GM18526 (cell line): Measurements from ENCODE around the gene VWA3B.

Experiments
- POLR2A ChIP-seq: IDR thresholded peaks from 3 replicates; pipeline ENCODE4 v1.6.1; 2011; ENCODE audit not compliant: insufficient read length; ENCODE audit errors: extremely low read depth

Gene VWA3B

DNA sequence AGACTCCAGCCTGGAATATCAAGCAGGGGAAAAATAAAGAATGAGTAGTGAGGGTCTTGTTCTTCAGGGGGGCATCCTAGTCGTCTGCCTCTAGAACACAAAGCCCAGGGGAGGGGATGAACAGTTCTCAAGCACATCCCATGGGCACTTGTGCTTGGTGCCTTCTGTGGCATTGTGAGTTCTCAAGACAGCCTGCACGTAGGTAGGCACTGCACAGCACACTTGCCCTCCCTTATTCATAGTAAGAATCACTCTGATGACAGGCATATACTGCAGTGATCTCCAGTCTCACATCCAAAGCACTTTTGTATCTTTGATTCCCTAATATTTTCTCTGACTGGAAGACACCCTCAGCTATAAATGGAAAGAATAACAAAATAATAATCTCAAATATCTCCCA is 154.6 kb downstream of the VWA3B start:
- no peak for TF ChIP-seq POLR2A

DNA sequence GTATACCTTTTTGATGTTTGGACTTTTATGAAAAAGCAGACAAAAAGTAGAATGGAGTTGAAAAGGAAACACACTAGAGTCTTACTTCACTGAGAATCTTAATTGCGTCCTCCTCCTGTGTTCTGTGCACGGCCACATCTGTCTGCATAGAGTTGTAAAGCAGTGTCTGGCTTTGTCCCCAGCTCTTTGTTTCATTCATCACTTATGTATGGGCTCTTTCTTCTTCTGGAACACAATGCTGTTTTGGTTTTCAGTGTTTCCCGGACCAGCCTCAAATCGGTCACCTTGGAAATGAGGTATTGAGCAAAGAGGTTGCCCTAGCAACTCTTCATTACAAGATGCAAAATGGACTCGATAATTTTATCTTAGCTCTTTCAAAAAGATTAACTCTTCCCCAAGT is 155.0 kb downstream of the VWA3B start:
- no peak for TF ChIP-seq POLR2A

DNA sequence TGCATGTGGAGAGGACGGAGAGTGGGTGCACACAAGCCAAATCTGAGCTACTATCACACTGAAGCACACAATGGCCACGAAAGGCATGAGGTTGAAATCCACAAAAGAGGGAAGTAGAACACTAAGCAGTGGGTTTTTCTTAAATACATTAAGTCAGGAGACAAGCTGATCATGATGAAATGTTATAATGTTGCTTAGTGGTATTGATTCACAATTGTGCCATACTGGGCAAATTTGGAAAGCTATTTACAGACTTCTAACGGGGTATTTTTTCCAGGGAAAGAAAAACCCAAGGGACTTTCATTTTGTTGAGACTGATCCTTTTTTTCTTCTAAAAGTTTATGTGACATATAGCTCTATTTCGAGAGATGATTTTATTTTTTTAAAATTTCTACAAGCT is 158.5 kb downstream of the VWA3B start:
- no peak for TF ChIP-seq POLR2A

DNA sequence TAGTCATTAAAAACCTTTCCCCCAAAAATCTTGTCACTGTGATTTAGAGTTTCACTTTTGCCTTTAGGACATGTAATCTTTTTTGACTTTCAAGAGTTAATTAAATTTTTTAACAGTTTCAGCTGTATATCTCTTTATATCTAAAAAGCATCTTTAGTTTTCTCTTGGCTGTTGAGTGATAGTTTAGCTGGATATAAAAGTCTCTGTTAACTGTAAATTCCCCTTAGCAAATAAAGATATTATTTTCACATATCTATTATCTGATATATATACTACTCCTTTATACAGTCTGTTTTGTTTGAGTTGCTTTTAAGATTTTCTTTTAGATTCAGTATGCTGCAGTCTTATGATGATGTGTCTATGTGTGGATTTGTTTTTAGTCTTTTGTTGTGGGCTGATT is 160.4 kb downstream of the VWA3B start:
- TF ChIP-seq POLR2A = no peak

DNA sequence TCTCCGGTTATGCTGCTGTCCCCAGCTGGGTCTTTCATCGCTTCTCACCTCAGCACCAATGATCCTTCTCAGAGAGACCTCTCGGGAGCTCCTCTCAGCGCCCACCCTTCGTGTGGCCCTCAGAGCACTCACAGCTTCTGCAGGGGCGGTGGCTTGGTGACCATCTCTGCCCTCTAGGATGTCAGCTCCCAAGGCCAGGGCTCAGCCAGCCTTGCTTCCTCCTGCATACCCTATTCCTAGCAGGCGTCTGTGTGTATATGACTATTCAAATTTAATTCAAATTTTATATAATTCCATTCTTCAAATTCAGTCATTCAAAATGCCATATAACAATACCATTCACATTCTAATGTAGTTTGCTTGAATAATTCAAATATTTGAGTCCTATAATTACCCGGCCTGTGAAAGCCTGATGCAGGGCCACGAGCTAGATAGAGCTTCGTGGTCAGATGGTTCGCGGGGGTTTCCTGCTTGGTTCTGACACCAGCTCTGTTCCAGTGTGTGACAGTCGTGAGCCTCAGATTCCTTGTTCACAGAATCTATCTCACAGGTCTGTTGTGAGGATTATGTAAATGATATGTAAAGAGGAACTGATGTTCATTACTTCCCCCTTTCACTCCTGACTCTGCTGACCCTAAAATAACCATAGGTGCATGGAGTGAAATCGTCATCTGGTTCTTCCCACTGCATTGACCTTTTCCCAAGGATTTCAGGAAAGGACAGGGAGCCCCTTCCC is 165.2 kb downstream of the VWA3B start:
- TF ChIP-seq POLR2A = no peak

DNA sequence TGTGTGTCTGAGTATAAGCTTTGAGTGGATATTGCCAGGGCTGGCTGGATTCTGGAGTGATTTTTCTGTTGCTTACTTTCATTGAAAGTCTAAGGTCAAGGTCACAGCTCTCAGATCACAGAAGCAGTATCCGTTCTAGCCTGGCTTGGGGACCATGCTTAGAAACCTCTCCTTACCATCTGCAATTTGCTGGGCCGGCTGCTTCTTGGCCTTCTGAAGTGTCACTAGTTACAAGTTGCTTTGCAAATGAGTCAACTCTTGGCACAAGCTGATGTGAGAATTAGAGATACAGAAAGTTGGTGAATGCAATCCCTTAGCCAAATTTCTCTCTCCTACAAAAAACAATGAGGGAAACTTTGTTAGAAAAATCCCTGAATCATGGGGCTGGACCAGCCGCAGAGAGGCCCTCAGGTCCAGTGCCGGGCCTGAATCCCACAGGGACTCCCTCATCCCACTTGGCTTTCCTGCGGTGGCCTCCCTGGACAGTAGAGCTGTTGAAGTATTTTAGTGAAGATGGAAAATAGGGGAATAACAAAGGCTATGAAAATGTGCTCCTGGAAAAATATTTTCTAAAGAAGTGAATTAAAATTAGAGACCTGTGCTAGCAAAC is 166.6 kb downstream of the VWA3B start:
- TF ChIP-seq POLR2A = no peak

DNA sequence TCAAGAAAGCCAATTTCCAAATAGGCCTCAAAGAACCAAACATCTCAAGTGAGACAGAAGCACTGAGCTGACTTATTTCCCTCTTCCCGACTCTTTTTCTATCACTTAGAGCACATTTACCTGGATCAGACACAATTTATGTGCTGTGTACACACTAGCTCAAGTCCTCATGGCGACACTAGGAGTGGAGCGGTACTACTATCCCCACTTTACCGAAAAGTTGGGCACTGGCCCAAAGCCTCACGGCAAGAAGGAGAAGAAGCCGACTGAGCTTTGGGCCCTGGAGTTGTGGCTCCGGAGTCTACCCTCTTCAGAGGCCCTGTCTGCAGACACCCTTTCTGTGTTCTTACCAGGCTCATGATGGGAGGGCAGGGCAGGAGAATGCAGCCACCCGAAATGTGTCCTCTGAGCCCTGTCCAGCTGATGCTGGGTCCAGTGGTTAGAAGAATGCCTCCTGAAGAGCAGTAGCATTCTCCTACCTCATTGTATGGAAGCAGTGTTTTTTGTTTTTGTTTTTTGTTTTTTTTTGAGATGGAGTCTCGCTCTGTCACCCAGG is 167.6 kb downstream of the VWA3B start:
- no peak for TF ChIP-seq POLR2A

DNA sequence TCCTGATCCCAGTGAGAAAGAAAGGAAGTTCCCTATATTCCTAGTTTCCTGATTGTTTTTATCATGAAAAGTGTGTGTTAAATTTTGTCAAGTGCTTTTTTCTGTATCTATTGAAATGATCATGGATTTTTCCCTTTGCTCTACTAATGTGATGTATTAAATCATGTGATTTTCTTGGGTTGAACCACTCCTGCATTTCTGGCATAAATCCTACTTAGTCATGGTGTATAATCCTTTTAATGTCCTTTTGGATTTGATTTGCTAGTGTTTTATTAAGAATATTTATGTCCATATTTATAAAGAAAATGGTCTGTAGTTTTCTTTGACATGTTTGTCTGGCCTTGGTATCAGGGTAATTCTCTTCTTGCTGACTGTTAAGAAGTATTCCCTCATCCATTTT is 171.9 kb downstream of the VWA3B start:
- TF ChIP-seq POLR2A = no peak

DNA sequence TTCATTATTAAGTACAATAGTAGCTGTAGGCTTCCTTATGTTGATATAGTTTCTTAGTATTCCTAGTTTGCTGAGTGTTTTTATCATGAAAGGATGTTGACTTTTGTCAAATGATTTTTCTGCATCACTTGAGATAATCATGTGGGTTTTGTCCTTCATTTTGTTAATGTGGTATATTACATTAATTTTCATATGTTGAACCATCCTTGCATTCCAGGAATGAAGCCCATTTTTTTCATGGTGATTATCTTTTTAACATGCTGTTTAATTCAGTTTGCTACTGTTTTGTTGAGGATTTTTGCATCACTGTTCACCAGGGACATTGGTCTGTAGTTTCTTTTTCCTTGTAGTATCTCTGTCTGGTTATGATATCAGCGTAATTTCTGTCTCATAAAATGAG is 176.4 kb downstream of the VWA3B start:
- TF ChIP-seq POLR2A = no peak

DNA sequence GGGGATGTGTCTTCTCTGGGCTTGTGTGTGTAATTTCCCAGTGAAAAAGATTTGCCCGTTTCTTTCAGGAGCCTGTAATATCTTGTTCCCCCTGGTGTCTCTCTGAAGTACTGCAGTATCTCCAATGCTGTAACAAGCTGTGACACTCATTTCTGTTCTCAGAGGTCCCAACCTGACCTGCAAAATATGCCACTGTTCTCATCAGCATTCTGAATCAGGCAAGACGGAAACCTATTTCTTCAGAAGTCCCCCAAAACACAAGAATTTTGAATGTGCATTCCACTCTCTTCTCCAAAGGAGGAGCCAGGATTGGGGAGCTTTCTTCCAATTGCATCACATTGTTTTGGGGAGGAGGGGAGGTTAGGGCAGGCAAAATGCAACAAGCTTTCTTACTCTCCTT is 182.3 kb downstream of the VWA3B start:
- no peak for TF ChIP-seq POLR2A

DNA sequence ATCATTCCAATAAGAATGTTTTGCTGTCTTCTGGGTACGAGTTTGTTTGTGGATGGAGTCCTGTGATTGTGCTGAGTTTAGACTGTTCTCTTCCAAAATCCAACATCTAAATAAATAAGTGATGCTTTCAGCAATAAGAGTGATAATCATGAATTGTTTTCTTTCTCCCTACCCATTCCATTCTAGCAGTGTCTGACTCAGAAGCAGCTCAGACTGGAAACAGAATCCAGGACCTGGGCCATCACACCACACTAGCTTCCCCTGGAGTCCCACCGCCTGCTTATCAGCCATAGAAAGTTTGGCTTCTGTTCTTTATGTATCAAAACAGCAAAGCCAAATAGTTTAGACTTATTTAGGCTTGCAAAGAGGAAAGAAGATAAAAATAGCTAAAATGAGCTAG is 182.9 kb downstream of the VWA3B start:
- TF ChIP-seq POLR2A = no peak

DNA sequence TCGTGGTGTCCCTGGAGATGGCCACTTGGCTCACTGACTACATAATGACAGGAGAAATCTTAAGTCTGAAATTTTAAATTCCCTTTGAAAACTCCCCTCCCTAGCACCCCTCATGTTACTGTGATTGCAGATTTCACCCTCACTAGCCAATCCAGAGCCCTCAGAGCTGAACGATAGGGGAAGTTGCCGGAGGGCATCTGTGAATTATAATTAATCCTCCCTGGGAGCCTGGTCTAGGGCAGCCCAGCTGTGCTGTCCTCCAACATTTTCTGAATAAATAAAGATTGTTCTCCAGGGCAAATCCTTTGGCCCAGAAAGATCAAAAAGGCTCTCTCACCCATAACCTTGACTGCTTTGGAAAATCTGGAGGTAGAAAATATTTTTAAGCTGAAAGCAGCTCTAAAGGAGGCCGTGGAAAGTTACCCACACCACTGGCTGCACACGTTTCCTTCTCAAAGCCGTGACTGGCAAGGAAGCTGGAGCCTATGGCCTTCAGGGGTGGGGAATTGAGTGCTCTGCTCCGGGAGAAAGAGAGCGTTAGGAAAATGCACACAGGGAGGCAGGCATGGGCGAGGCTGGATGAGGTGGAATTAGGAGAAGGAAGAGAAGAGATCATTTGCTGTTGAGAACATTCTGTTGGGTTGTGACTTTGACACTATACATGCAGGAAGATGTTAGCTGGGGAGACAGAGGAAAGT is 190.3 kb downstream of the VWA3B start:
- no peak for TF ChIP-seq POLR2A

DNA sequence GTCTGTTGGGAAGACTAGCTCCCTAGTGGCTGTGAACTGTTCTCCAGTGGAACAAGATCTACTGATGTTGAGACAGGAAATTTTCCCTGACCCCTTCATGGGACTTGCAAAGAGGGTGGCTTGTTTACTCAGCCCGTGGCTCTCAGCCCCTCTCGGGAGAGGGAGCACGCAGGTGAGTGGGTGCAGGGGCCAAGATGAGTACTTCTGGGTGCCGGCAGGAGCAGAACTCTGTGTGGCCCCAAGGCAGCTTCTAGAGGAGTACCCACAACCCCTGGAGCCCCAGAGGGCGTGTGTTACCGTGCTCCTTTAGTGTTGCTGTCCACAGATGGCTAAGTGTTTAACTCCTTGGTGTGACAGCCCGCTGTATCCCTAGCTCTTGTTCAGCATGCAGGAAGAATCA is 191.1 kb downstream of the VWA3B start:
- no peak for TF ChIP-seq POLR2A

DNA sequence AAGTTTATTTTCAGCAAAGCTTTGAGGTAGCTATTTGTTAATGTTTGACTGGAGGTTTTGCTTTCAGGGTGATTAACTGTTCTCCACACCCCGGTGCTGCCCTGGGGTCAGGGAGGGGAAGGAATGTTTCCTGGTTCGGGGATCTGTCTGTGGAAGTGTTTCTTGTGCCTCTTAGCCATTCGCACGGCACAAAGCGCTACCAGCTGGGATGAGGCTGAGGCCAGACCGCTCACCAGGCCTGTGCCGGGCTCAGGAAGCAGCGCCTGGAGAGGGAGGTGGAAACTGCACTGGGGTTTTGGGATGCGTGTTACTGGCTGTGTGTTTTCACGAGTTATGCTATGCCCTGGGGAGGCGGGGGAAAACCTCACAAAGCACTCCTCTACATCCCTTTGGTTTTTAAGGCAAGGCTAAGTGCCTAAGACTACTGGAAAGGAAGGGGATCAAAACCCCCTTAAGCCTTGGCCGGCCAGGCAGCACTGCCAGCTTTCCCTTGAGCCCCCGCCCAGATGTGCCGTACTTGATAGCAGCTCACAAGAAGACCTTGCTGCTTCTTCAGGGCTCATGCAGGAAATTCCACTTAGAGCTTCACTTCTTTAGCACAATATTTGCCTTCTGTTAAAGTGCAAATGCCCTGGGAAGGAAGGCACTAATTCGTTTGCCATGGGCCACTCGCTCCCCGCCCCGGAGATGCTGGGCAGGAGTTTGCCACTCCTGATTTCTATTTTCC is 193.6 kb downstream of the VWA3B start:
- TF ChIP-seq POLR2A = no peak

DNA sequence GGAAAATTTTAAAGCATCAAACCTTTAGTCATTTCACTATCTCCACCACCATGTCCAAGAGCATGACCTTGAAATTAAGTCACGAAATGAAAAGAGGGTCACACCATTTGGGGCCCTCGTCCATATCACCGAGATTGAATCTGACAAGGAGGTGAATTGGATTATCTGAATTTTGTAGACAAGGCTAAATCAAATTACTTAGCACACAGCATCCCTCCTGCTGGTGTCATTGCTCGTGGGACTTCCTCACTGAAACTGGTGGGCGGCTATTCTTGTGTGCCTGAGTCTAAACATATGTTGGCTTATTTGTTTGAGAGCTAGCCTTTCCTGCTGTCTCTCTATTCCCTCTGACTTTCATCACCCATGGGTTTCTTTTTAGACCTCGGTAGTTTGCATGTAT is 194.6 kb downstream of the VWA3B start:
- TF ChIP-seq POLR2A = no peak
